HepG2 (cell line): ENCODE results near the gene AVPR2. TPM values are rescaled to one million over a fixed set of nuclear protein-coding genes. Genes with fewer than 3 reads are reported as not detected.

Source experiments
- ASH2L ChIP-seq: fragments of 300-600, 200-600 bp; sonication (generic); IDR thresholded peaks from 2 replicates; pipeline ENCODE4 v1.7.0; 2017; ENCODE audit warnings: low read depth, mild to moderate bottlenecking, moderate library complexity, mixed read lengths, low read length; ENCODE audit not compliant: insufficient read length
- ATF7-NPFF ChIP-seq: sonication (generic); formaldehyde crosslinking; IDR thresholded peaks from 2 replicates; pipeline ENCODE4 v1.8.1; 2023; ENCODE audit warnings: mild to moderate bottlenecking, low read depth, missing genetic modification reagents, moderate library complexity
- FOXA1 ChIP-seq, 2 experiments: fragments of 450-650 bp in 1 of 2; sonication (generic) in 1 of 2; formaldehyde crosslinking in 1 of 2; IDR thresholded peaks; 2 replicates each; pipeline versions ENCODE4 v1.4.0 to v1.6.1; 2016 to 2020; ENCODE audit warnings: missing genetic modification reagents in 1 of 2
- GTF3A ChIP-seq: sonication (generic); formaldehyde crosslinking; conservative IDR thresholded peaks from 2 replicates; pipeline ENCODE4 v1.4.0; 2020; ENCODE audit warnings: mild to moderate bottlenecking, missing genetic modification reagents
- HINFP ChIP-seq: sonication (generic); formaldehyde crosslinking; IDR thresholded peaks from 2 replicates; pipeline ENCODE4 v1.4.0; 2020; ENCODE audit warnings: low read depth, mild to moderate bottlenecking, missing genetic modification reagents
- KDM5B ChIP-seq: sonication (generic); formaldehyde crosslinking; IDR thresholded peaks from 2 replicates; pipeline ENCODE4 v1.4.0; 2020; ENCODE audit warnings: missing genetic modification reagents, mild to moderate bottlenecking, borderline replicate concordance
- MAX ChIP-seq: IDR thresholded peaks from 2 replicates; pipeline ENCODE4 v1.6.1; 2012; ENCODE audit warnings: inconsistent platforms
- MAZ ChIP-seq, 2 experiments: sonication (generic) in 1 of 2; formaldehyde crosslinking in 1 of 2; IDR thresholded peaks; 2 replicates each; pipeline versions ENCODE4 v1.5.0 to v1.6.1; 2012 to 2020; ENCODE audit warnings: low read depth in 2 of 2, mild to moderate bottlenecking in 2 of 2, borderline replicate concordance in 1 of 2, improper control_type of control experiment in 1 of 2, low read length in 1 of 2, missing genetic modification reagents in 1 of 2, moderate library complexity in 1 of 2
- NPAS2 ChIP-seq: sonication (generic); formaldehyde crosslinking; IDR thresholded peaks from 2 replicates; pipeline ENCODE4 v1.8.0; 2022; ENCODE audit warnings: mild to moderate bottlenecking, missing genetic modification reagents, borderline replicate concordance
- TERF1 ChIP-seq: sonication (generic); formaldehyde crosslinking; IDR thresholded peaks from 2 replicates; pipeline ENCODE4 v1.8.0; 2022; ENCODE audit warnings: mild to moderate bottlenecking, missing genetic modification reagents, moderate library complexity
- TSC22D2 ChIP-seq: sonication (generic); formaldehyde crosslinking; IDR thresholded peaks from 2 replicates; pipeline ENCODE4 v1.5.1; 2020; ENCODE audit warnings: missing genetic modification reagents, mild to moderate bottlenecking, borderline replicate concordance
- YEATS4 ChIP-seq: sonication (generic); formaldehyde crosslinking; IDR thresholded peaks from 2 replicates; pipeline ENCODE4 v1.4.0; 2020; ENCODE audit warnings: missing genetic modification reagents, borderline replicate concordance
- ZFY ChIP-seq: sonication (generic); formaldehyde crosslinking; IDR thresholded peaks from 2 replicates; pipeline ENCODE4 v1.4.0; 2020; ENCODE audit warnings: missing genetic modification reagents
- ZNF280D ChIP-seq: sonication (generic); formaldehyde crosslinking; IDR thresholded peaks from 2 replicates; pipeline ENCODE4 v1.5.1; 2020; ENCODE audit warnings: mild to moderate bottlenecking, missing genetic modification reagents
- ZNF331 ChIP-seq: sonication (generic); formaldehyde crosslinking; IDR thresholded peaks from 2 replicates; pipeline ENCODE4 v1.4.0; 2020; ENCODE audit warnings: missing genetic modification reagents
- ZNF510 ChIP-seq: sonication (generic); formaldehyde crosslinking; IDR thresholded peaks from 2 replicates; pipeline ENCODE4 v1.4.0; 2020; ENCODE audit warnings: low read depth, mild to moderate bottlenecking, missing genetic modification reagents
- ZNF512 ChIP-seq: sonication (generic); formaldehyde crosslinking; IDR thresholded peaks from 2 replicates; pipeline ENCODE4 v1.4.0; 2020; ENCODE audit warnings: mild to moderate bottlenecking, missing genetic modification reagents
- ZNF547 ChIP-seq: sonication (generic); formaldehyde crosslinking; IDR thresholded peaks from 2 replicates; pipeline ENCODE4 v1.5.1; 2020; ENCODE audit warnings: mild to moderate bottlenecking, missing genetic modification reagents
- ZNF776 ChIP-seq: sonication (generic); formaldehyde crosslinking; IDR thresholded peaks from 2 replicates; pipeline ENCODE4 v1.4.0; 2020; ENCODE audit warnings: mild to moderate bottlenecking, missing genetic modification reagents
- ZSCAN22 ChIP-seq: sonication (generic); formaldehyde crosslinking; IDR thresholded peaks from 2 replicates; pipeline ENCODE4 v1.4.0; 2020; ENCODE audit warnings: mild to moderate bottlenecking, missing genetic modification reagents
- polyA plus RNA-seq, 8 experiments: library from polyadenylated mRNA; depleted of rRNA in 3 of 8; stranded (reverse) in 7 of 8; unstranded in 1 of 8; fragments of >200 nt; fragmentation: Illumina TruSeq in 4 of 8; extraction: Trizol in 4 of 8; gene quantifications; 2 replicates each; pipeline versions ENCODE4 v1.2.1 to v1.2.3, GENCODE V29; 2011 to 2016; ENCODE audit warnings: low read depth in 4 of 8, missing spikeins in 1 of 8, mixed read lengths in 1 of 8; ENCODE audit not compliant: insufficient read depth in 1 of 8
- total RNA-seq, 5 experiments: library from RNA; depleted of rRNA; stranded (reverse); fragments of >200 nt; fragmentation: Illumina TruSeq; extraction: Trizol; gene quantifications; 2 replicates each; pipeline ENCODE4 v1.2.3, GENCODE V29; 2016; ENCODE audit warnings: low read depth in 1 of 5

AVPR2 gene
- total and polyA plus RNA-seq, 2 of the 13 experiments (the other 11 are each of a cell fraction or from before 2014, with no cell fraction given), result not detected

- TF ChIP-seq ZNF512 (CRISPR knock-in tag), result 0 out of 2 replicates have a peak, but pooled peaks have one; percentile 33
- TF ChIP-seq ZNF331 (CRISPR knock-in tag), result peak; percentile 99
- peak; percentile 100 for TF ChIP-seq TSC22D2 (CRISPR knock-in tag)
- TF ChIP-seq ZNF776 (CRISPR knock-in tag), result peak; percentile 99
- peak; percentile 94 for TF ChIP-seq YEATS4
- peak; percentile 100 for TF ChIP-seq ZNF510
- TF ChIP-seq GTF3A, result no peak
- TF ChIP-seq FOXA1 (IDR thresholded peaks at IDR 0.05), result no peak
- TF ChIP-seq FOXA1 (CRISPR knock-in tag; IDR thresholded peaks at IDR 0.05), result peak; percentile 61; the same call in 1 of the 2 replicates
- peak; percentile 99 for TF ChIP-seq ZNF547 (CRISPR knock-in tag)
- peak; percentile 99 for TF ChIP-seq ATF7-NPFF (CRISPR knock-in tag)
- peak; percentile 100 for TF ChIP-seq ZNF280D
- TF ChIP-seq TERF1 (CRISPR knock-in tag), result peak; percentile 98
- TF ChIP-seq HINFP (CRISPR knock-in tag), result peak; percentile 97
- TF ChIP-seq NPAS2, result peak; percentile 97; the same call in 1 of the 2 replicates
- TF ChIP-seq MAZ (IDR thresholded peaks at IDR 0.05; ENCODE audit: borderline replicate concordance, low read depth, low read length), result no peak
- peak; percentile 100 for TF ChIP-seq MAZ (CRISPR knock-in tag; IDR thresholded peaks at IDR 0.05; ENCODE audit: low read depth)
- peak; percentile 45; the same call in 1 of the 2 replicates for TF ChIP-seq MAX
- TF ChIP-seq ASH2L, result no peak
- peak; percentile 84 for TF ChIP-seq ZFY (CRISPR knock-in tag)
- peak; percentile 100 for TF ChIP-seq KDM5B
- TF ChIP-seq ZSCAN22 (CRISPR knock-in tag), result peak; percentile 89
These were observed 28.9 kb upstream of the AVPR2 start (continued) for GRCh38 chrX:153875391-153876111.
